ENCODE measurements around the gene ABCA2. TPM values are rescaled to one million over a fixed set of nuclear protein-coding genes. Genes with fewer than 3 reads are reported as not detected.
A peak's percentile ranks its signal among the peaks of the same experiment; 100 is the strongest.

ABCA2 gene
- total RNA-seq, 2 donors from 2014 or later: 28.3 to 28.5 TPM

DNA sequence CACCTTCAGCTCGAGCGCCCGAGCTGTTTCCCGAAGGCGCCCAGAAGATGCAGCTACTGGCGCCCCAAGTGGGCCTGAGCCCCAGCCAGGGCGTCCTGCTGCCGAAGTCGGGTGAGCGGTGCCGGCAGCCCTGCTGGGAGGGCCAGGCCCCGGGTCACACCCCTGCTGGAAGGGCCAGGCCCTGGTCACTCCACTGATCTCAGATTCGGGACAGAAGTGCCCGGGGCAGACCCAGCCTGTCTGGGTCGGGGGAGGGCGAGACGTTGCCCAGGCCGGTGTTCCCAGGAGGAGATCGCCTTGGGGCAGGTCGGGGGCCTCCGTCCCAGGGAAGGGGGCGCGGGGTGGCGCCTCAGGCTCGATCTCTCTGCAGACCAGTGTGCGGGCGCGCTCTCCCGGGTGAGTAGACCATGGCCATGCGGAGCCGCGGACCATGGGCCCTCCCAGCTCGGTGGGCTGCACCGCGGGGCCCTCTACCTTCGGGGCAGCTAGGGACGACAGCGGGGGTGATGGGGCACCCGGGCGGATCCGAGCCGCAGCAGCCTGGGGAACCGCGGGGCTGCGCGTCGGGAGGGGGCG lies 42.9 kb downstream of the ABCA2 start:
- H3K27ac ChIP-seq: no peak overlapping the region
- no peaks in the 10 kb centered on the region for H3K36me3 ChIP-seq
- TF ChIP-seq CTCF (IDR thresholded peaks at IDR 0.05): no peak
- H3K27me3 ChIP-seq: no peaks in the 10 kb centered on the region
- no peak for DNase-seq (ENCODE audit: low spot score)
- H3K4me1 ChIP-seq: peaks cover 0 to 58% of the 10 kb centered on the region in 2 donors
- peak overlapping the region; percentile 5 to 32 for H3K4me3 ChIP-seq
- H3K9me3 ChIP-seq: no peaks in the 10 kb centered on the region

DNA sequence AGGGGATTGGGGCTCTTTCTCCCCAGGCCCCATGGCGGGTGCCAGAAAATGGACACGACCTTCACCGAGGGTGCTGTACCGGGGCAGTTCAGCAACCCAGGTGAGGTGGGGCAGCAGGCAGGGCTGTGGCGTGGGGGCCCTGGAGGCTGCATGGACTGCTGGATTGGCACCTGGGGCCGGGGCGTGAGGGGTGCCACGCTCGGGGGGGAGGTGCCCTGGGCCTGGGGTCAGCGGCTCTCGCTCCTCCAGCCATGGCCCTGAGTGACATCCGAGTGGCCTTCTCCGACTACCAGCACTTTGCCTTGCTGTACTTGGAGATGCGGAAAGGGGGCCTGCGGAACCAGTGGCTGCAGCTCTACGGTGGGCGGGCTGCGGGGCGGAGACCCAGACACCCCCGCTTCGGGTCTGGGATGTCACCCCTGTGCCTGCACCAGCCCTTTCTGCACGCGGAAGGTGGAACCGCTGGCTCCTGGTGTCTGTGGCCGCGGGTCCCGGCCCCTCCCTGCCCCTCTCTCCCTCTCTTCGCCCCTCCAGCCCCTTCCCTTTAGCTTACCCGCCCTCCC lies 43.5 kb downstream of the ABCA2 start:
- peaks cover 0 to 63% of the 10 kb centered on the region in 2 donors for H3K4me1 ChIP-seq
- H3K27me3 ChIP-seq: no peaks in the 10 kb centered on the region
- no peak for DNase-seq (ENCODE audit: low spot score)
- H3K9me3 ChIP-seq: no peaks in the 10 kb centered on the region
- H3K36me3 ChIP-seq: no peaks in the 10 kb centered on the region
- TF ChIP-seq CTCF (IDR thresholded peaks at IDR 0.05): no peak
- no peak overlapping the region for H3K27ac ChIP-seq
- H3K4me3 ChIP-seq: no peak overlapping the region

DNA sequence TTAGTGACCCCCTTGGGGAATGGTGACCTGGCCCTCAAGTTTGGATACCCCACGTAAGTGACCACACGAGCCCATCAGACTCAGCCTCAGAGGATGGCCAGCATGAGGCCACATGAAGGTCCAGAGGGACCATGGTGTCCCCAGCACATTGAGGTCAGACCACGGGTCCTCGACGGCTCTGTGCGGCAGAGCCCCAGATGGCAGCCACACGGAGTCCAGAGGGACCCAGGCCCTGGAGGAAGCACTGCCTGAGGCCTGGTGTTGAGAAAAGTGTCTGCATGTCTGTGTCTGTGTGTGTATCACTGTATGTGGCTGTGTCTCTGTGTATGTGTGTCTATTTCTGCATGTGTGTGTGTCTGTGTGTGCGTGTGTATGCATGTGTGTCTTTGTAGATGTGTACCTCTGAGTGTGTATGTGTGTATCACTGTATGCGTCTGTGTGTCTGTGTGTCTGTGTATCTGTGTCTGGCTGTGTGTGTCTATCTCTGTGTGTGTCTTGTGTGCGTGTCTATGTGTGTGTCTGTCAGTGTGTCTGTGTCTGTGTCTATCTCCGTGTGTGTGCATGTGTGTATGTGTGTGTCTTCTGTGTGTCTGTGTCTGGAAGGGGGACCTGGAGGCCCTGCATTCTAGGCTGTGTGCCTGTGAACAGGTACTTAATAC lies 44.3 kb downstream of the ABCA2 start:
- Histone ChIP-seq H3K9me3 (no peaks in the 10 kb centered on the region), H3K4me1 (peaks cover 0 to 71% of the 10 kb centered on the region in 2 donors), H3K36me3 (no peaks in the 10 kb centered on the region), H3K4me3 (no peak overlapping the region), H3K27ac (peak overlapping the region in 1 of 2 donors; percentile 77), H3K27me3 (no peaks in the 10 kb centered on the region)
- no peak for TF ChIP-seq CTCF (IDR thresholded peaks at IDR 0.05)
- no peak for DNase-seq (ENCODE audit: low spot score)

DNA sequence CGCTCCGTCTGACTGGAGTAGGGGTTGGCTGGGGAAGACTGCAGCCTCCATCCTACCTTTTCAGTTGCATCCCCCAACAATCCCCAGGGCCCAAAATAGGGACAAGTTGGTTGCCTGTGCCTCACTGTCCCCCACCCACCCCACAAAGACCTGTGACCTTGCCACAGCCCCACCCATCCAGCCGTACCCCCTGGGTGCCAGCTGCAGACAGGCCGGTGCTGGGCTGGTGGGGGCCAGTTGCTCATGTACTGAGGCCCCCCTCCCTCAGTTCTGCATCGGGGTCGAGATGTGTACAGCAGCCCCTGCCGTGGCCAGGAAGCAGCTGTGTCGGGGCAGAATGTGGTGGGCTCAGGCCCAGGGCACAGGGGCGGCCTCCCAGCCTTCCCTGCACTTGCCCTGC lies 44.9 kb downstream of the ABCA2 start:
- no peak for TF ChIP-seq CTCF (IDR thresholded peaks at IDR 0.05)
- H3K9me3 ChIP-seq: no peaks in the 10 kb centered on the region
- peaks cover 0 to 73% of the 10 kb centered on the region in 2 donors for H3K4me1 ChIP-seq
- H3K27me3 ChIP-seq: no peaks in the 10 kb centered on the region
- H3K36me3 ChIP-seq: no peaks in the 10 kb centered on the region
- no peak overlapping the region for H3K4me3 ChIP-seq
- H3K27ac ChIP-seq: peak overlapping the region in 1 of 2 donors; percentile 77
- no peak for DNase-seq (ENCODE audit: low spot score)

GRCh38 chr9:136982232-136983051 lies 45.6 kb downstream of the ABCA2 start, which contains the start of gene LCNL1:
TSS of gene LCNL1 (plus strand) at chr9:136982993. CDS start at chr9:136983587, 594 bp downstream.
- no peaks in the 10 kb centered on the region for H3K27me3 ChIP-seq
- peak within 1 kb of the TSS; percentile 77 to 81 for H3K27ac ChIP-seq
- peaks cover 0 to 80% of the 10 kb centered on the region in 2 donors for H3K4me1 ChIP-seq
- no peaks in the 10 kb centered on the region for H3K36me3 ChIP-seq
- TF ChIP-seq CTCF (IDR thresholded peaks at IDR 0.05): no peak
- H3K9me3 ChIP-seq: no peaks in the 10 kb centered on the region
- DNase-seq (ENCODE audit: low spot score): no peak
- H3K4me3 ChIP-seq: no peak within 1 kb of the TSS
